Stimulated activated CD4-positive, alpha-beta T cell treated with anti-CD3 and anti-CD28 coated beads, Interleukin-2, amount 100 ng/mL, for 4 hours (primary cell): ENCODE data around the gene TMEM154.

ENCODE experiments used
- DNase-seq: peaks from one replicate; pipeline ENCODE4 v3.0.0-alpha.2; 2020; ENCODE audit warnings: low read depth

The TMEM154 gene

GRCh38 chr4:152591396-152591795, 88.4 kb downstream of the TMEM154 start:
- DNase-seq: no peak

DNA sequence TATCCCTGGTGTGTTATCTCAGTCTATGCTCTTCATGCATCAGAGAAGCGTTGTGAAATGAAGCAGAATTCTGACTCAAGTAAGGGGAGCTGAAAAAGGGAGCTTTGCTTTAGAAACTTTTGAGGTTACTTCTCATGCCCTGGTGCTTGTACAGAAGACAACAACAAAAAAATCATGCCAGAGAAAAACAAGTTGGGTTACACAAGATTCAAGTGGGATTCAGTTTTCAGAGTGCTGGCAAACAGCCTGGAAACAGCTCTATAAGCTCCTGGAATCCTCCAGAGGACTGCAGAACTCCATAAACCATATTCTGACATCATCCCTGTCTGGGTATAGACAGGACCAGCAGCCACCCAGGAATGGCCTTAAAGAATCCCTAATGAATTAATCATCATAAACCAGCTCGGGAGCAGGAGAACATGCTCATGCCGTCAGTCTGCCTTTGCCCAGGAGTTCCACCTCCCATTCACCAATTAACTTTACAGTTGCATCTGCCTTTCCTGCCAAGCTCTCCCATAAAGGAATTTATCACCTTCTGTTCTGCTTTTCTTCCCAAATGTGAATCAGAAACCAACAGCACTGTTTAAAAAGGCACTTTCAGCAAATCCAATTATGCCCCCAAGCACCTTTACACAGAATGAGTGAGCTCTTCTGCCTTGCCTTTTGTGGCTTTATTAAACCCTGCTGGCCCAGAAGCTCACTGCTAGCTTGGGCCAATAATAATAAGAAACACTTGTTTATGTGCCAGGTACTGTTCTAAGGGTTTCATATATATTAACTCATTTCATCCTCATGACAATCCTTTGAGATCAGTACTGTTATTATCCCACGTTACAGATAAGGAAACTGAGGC, 89.4 kb downstream of the TMEM154 start:
- no peak for DNase-seq

- DNase-seq: no peak
Measured at GRCh38 chr4:152588869-152589268, 90.9 kb downstream of the TMEM154 start.

DNA sequence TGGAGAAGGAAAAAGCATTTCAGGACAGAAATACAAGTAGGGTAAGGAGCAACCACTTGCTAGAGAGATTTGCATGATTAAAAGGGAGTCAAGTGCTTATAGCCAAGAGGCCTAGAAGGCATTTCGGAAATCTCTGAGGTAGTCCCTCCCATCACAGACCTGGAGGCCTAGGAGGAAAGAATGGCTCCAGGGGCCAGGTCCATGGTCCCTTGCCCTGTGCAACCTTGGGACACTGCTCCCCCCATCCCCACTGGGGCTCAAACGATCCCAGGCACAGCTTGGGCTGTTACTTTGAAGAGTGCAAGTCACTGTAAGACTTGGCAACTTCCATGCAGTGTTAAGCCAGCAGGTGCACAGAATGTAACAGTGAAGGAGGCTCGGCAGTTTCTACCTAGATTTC, 92.7 kb downstream of the TMEM154 start:
- no peak for DNase-seq

- no peak for DNase-seq
Measured at GRCh38 chr4:152586668-152587067, 93.1 kb downstream of the TMEM154 start.

DNA sequence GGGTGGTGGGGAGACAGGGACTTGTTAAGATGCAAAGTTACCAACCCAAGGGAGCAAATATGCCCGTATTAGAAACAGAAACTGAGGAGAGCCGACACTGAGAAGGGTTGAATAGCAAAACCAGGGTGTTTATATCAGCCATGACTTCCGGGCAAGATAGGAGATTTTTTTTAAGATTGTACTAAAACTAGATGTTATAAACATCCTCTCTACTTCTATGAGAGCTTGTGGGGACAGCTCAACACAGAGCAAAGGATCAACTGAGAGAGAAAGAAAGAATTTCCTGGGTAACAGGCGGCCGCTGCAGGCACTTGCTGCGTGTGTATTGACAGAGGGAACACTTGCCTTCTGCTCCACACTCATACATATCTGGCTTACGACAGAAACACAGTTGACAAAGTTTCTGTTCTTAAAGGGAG, 94.8 kb downstream of the TMEM154 start:
- DNase-seq: no peak

- no peak for DNase-seq
Measured at GRCh38 chr4:152581536-152582160, 98.1 kb downstream of the TMEM154 start.

DNA sequence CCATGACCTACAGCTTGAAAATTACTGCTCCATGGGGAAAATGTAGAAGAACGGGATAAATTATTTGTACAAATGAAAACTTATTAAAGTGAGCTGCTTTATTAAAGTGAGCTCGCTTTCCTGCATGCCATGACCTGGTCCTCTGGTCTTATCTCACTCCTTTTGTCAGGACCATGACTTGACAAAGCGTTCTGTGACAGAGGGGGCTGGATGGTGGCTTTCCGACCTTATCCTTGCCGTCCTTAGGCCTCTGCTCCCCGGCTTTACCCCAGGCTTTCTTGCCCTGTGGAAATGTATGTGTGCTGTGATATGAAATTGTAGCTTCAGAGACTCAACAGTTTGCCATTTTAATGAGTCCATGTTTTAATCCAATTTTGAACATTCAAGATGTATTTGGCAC, 99.9 kb downstream of the TMEM154 start:
- no peak for DNase-seq

DNA sequence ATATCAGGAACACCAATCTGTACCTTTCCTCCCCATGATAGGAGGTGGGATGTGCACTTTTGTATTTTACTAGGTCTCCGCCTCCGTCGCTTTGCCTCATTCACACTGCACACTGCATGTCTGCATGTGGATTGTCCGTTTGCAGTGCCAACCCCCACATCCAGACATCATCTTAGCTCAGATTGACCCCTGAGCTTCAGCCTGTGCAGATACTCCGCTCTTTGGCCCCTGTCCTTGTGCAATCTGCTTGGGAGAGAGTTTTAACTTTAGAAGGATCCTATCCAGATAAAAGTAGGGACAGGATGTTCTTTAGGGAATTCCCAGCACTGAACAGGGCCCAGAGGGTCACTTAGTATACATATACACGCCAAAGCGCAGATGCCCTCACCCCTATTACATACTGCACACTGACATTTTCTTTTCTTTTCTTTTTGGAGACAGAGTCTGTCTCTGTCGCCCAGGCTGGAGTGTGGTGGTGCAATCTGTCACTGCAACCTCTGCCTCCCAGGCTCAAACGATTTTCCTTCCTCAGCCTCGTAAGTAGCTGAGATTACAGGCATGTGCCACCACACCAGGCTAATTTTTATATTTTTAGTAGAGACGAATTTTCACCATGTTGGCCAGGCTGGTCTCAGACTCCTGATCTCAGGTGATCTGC, 100.6 kb downstream of the TMEM154 start:
- DNase-seq: no peak

- no peak for DNase-seq
Measured at GRCh38 chr4:152578670-152579069, 101.1 kb downstream of the TMEM154 start.

DNA sequence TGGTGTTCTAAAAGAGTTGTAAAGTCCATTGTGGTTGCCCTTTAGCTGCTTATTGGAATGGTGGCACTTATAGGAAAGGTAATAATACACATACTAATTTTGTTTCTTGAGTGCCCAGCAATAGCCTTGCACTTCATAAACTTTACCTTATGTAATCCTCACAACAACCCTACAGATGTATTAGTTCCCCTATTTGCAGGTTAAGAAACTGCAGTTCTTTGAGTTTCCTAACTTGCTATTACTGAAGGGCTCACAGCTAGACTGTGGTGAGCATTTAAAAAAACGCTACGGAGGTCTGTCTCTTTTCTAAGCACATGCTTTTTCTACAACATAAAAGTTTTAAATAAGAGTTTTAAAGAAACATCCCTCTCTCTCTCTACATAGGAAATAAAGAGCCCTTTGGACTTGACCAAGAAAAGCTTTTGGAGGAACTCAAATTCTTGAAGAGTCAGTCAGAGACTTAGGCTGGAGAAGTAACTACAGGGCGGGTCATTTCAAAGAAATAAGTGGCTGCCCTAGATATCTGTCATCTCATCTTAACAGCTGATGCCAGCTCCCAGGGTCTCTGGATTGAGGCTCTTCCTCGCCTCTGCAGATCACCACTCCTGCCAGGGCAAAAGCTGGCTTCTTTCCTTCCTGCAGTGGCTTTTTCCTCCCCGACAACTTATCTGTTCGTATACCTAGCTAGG, 101.9 kb downstream of the TMEM154 start:
- no peak for DNase-seq

GRCh38 chr4:152575533-152575932, 104.3 kb downstream of the TMEM154 start:
- no peak for DNase-seq

DNA sequence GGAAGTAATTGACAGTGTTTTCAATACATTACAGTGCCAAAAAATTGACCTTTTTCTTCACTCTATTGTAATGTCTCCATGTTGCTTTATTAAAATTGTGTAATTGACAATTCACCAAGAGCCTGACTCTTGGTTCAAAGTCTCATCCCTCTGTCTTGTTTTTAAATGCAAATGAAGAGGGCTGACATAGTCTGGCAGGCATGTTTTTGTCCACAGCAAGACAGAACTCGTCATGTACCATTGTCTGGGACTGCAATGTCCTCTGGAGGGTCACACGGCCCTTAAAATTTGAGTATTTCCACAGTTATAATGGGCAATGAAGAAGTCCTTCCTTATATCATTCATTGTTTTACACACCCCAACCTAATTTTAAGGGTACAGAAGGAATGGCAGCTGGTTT, 105.9 kb downstream of the TMEM154 start:
- no peak for DNase-seq

- no peak for DNase-seq
Measured at GRCh38 chr4:152572417-152573086, 107.2 kb downstream of the TMEM154 start.

DNA sequence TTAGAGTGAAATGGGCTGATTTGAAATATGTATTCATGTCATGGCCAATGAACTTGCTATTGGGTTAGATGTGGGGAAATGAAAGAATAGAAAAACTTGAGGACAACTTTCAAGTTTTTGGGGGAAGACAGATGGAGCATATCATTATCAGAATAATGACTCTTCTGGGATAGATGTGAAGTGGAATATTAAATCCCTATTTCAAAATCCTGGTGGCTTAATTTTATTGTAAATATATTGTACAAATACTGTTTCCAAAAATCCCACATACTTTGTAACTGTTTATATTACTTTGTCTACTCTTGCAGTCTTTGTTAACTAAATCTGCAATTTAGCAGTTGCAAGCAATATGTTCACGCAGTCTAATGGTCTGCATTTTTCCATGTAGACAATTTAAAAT, 108.0 kb downstream of the TMEM154 start:
- no peak for DNase-seq

- DNase-seq: no peak
Measured at GRCh38 chr4:152571296-152571695, 108.5 kb downstream of the TMEM154 start.
